ENCODE results near the gene PBX3. TPM values are rescaled to one million over a fixed set of nuclear protein-coding genes. Genes with fewer than 3 reads are reported as not detected.
A peak's percentile ranks its signal among the peaks of the same experiment; 100 is the strongest.

PBX3 gene
- polyA plus RNA-seq, 10 donors, result 11.5 to 15.9 (median 12.8) TPM

GRCh38 chr9:125856331-125856730, 109.2 kb downstream of the PBX3 start:
- no peak for DNase-seq

GRCh38 chr9:125861405-125862058, 114.4 kb downstream of the PBX3 start:
- no peak for DNase-seq

GRCh38 chr9:125863923-125864322, 116.8 kb downstream of the PBX3 start:
- DNase-seq, result no peak

- peak in 1 of 3 donors; percentile 24 for DNase-seq
Measured at GRCh38 chr9:125867751-125868415, 120.7 kb downstream of the PBX3 start.

GRCh38 chr9:125878164-125878631, 131.0 kb downstream of the PBX3 start:
- DNase-seq, result no peak

GRCh38 chr9:125881042-125881441, 133.9 kb downstream of the PBX3 start:
- no peak for DNase-seq

GRCh38 chr9:125883565-125884217, 136.5 kb downstream of the PBX3 start:
- no peak for DNase-seq

GRCh38 chr9:125884218-125884595, 137.0 kb downstream of the PBX3 start:
- DNase-seq, result no peak

- DNase-seq, result no peak
Measured at GRCh38 chr9:125885405-125886034, 138.3 kb downstream of the PBX3 start.

GRCh38 chr9:125886365-125886764, 139.2 kb downstream of the PBX3 start:
- DNase-seq, result no peak

- DNase-seq, result peak in 1 of 3 donors; percentile 25
Measured at GRCh38 chr9:125887172-125887571, 140.0 kb downstream of the PBX3 start.

- DNase-seq, result peak in 1 of 3 donors; percentile 18
Measured at GRCh38 chr9:125888211-125888610, 141.0 kb downstream of the PBX3 start.

- DNase-seq, result no peak
Measured at GRCh38 chr9:125889112-125889475, 141.9 kb downstream of the PBX3 start.

- peak in 2 of 3 donors; percentile 34 to 71 for DNase-seq
Measured at GRCh38 chr9:125889476-125890419, 142.6 kb downstream of the PBX3 start.

GRCh38 chr9:125890826-125891225, 143.7 kb downstream of the PBX3 start:
- no peak for DNase-seq

- no peak for DNase-seq
Measured at GRCh38 chr9:125893277-125893676, 146.1 kb downstream of the PBX3 start.

- DNase-seq, result no peak
Measured at GRCh38 chr9:125894566-125894965, 147.4 kb downstream of the PBX3 start.

- DNase-seq, result no peak
Measured at GRCh38 chr9:125896404-125896803, 149.2 kb downstream of the PBX3 start.

- no peak for DNase-seq
Measured at GRCh38 chr9:125896964-125897363, 149.8 kb downstream of the PBX3 start.

- no peak for DNase-seq
Measured at GRCh38 chr9:125897481-125897880, 150.3 kb downstream of the PBX3 start.

- no peak for DNase-seq
Measured at GRCh38 chr9:125902214-125902613, 155.0 kb downstream of the PBX3 start.
